Skeletal muscle satellite cell (primary cell): ENCODE results near the gene OMP.
A peak's percentile ranks its signal among the peaks of the same experiment; 100 is the strongest.

Experiments
- H3K27me3 ChIP-seq: 2 replicates; pipeline ENCODE4 v1.7.0; 2013; ENCODE audit warnings: low read length; ENCODE audit not compliant: control insufficient read depth, insufficient read depth
- H3K36me3 ChIP-seq: 2 replicates; pipeline ENCODE4 v1.7.0; 2013; ENCODE audit warnings: mild to moderate bottlenecking, control low read depth, low read length; ENCODE audit not compliant: insufficient read depth
- H3K4me1 ChIP-seq: 2 replicates; pipeline ENCODE4 v1.7.0; 2013; ENCODE audit warnings: low read length; ENCODE audit not compliant: control insufficient read depth, insufficient read depth
- H3K4me2 ChIP-seq: 2 replicates; pipeline ENCODE4 v1.7.0; 2013; ENCODE audit warnings: mild to moderate bottlenecking, low read length
- H3K4me3 ChIP-seq: 2 replicates; pipeline ENCODE4 v1.7.0; 2013; ENCODE audit warnings: low read length
- H3K9ac ChIP-seq: 2 replicates; pipeline ENCODE4 v1.7.0; 2013; ENCODE audit warnings: mild to moderate bottlenecking, low read depth, low read length, moderate library complexity
- H3K9me3 ChIP-seq: replicated peaks from 2 replicates; pipeline ENCODE4 v1.7.0; 2013; ENCODE audit warnings: mild to moderate bottlenecking, control low read depth, low read length

OMP gene

GRCh38 chr11:77071077-77071476 lies 31.6 kb upstream of the OMP start:
- no peaks in the 10 kb centered on the region for H3K36me3 ChIP-seq
- H3K27me3 ChIP-seq: no peaks in the 10 kb centered on the region
- H3K4me1 ChIP-seq: peaks cover 80% of the 10 kb centered on the region
- H3K4me2 ChIP-seq: no peak overlapping the region
- no peak overlapping the region for H3K9ac ChIP-seq
- H3K9me3 ChIP-seq: no peaks in the 10 kb centered on the region
- H3K4me3 ChIP-seq: no peak overlapping the region

GRCh38 chr11:77071671-77072605 lies 30.7 kb upstream of the OMP start:
- H3K36me3 ChIP-seq: no peaks in the 10 kb centered on the region
- no peaks in the 10 kb centered on the region for H3K27me3 ChIP-seq
- no peak overlapping the region for H3K4me3 ChIP-seq
- H3K9me3 ChIP-seq: no peaks in the 10 kb centered on the region
- H3K9ac ChIP-seq: peak overlapping the region; percentile 43
- peak overlapping the region; percentile 71 for H3K4me2 ChIP-seq
- H3K4me1 ChIP-seq: peaks cover 77% of the 10 kb centered on the region

- Histone ChIP-seq H3K9ac (peak overlapping the region; percentile 43), H3K4me3 (peak overlapping the region; percentile 8), H3K9me3 (no peaks in the 10 kb centered on the region), H3K4me1 (peaks cover 71% of the 10 kb centered on the region), H3K4me2 (peak overlapping the region; percentile 71), H3K27me3 (no peaks in the 10 kb centered on the region), H3K36me3 (no peaks in the 10 kb centered on the region)
Measured at GRCh38 chr11:77072851-77073327, 29.8 kb upstream of the OMP start.

- Histone ChIP-seq H3K4me2 (peak overlapping the region; percentile 71), H3K9ac (peak overlapping the region; percentile 73), H3K4me3 (peak overlapping the region; percentile 26), H3K27me3 (no peaks in the 10 kb centered on the region), H3K9me3 (no peaks in the 10 kb centered on the region), H3K4me1 (peaks cover 65% of the 10 kb centered on the region), H3K36me3 (no peaks in the 10 kb centered on the region)
Measured at GRCh38 chr11:77073328-77074001, 29.2 kb upstream of the OMP start.

- H3K27me3 ChIP-seq: no peaks in the 10 kb centered on the region
- H3K36me3 ChIP-seq: no peaks in the 10 kb centered on the region
- H3K4me2 ChIP-seq: peak overlapping the region; percentile 71
- H3K9me3 ChIP-seq: no peaks in the 10 kb centered on the region
- peak overlapping the region; percentile 73 for H3K9ac ChIP-seq
- peak overlapping the region; percentile 26 for H3K4me3 ChIP-seq
- H3K4me1 ChIP-seq: peaks cover 59% of the 10 kb centered on the region
Measured at GRCh38 chr11:77074205-77074604, 28.4 kb upstream of the OMP start.

GRCh38 chr11:77074626-77075221 lies 27.9 kb upstream of the OMP start:
- Histone ChIP-seq H3K4me3 (peak overlapping the region; percentile 26), H3K9me3 (no peaks in the 10 kb centered on the region), H3K9ac (peak overlapping the region; percentile 73), H3K27me3 (no peaks in the 10 kb centered on the region), H3K4me1 (peaks cover 53% of the 10 kb centered on the region), H3K4me2 (peak overlapping the region; percentile 71), H3K36me3 (no peaks in the 10 kb centered on the region)

- no peak overlapping the region for H3K9ac ChIP-seq
- no peaks in the 10 kb centered on the region for H3K27me3 ChIP-seq
- H3K4me1 ChIP-seq: peaks cover 46% of the 10 kb centered on the region
- H3K9me3 ChIP-seq: no peaks in the 10 kb centered on the region
- no peak overlapping the region for H3K4me2 ChIP-seq
- H3K4me3 ChIP-seq: no peak overlapping the region
- peaks cover 1% of the 10 kb centered on the region for H3K36me3 ChIP-seq
Measured at GRCh38 chr11:77075425-77075905, 27.2 kb upstream of the OMP start.

GRCh38 chr11:77079666-77080065 lies 23.0 kb upstream of the OMP start:
- H3K4me3 ChIP-seq: no peak overlapping the region
- H3K9me3 ChIP-seq: no peaks in the 10 kb centered on the region
- H3K4me2 ChIP-seq: no peak overlapping the region
- H3K4me1 ChIP-seq: peaks cover 36% of the 10 kb centered on the region
- no peaks in the 10 kb centered on the region for H3K27me3 ChIP-seq
- H3K9ac ChIP-seq: no peak overlapping the region
- peaks cover 7% of the 10 kb centered on the region for H3K36me3 ChIP-seq

- Histone ChIP-seq H3K9me3 (no peaks in the 10 kb centered on the region), H3K4me1 (peaks cover 29% of the 10 kb centered on the region), H3K36me3 (peaks cover 9% of the 10 kb centered on the region), H3K9ac (no peak overlapping the region), H3K4me2 (no peak overlapping the region), H3K27me3 (no peaks in the 10 kb centered on the region), H3K4me3 (no peak overlapping the region)
Measured at GRCh38 chr11:77080643-77081210, 21.9 kb upstream of the OMP start.

- H3K4me2 ChIP-seq: no peak overlapping the region
- H3K9me3 ChIP-seq: no peaks in the 10 kb centered on the region
- H3K36me3 ChIP-seq: peaks cover 15% of the 10 kb centered on the region
- peaks cover 29% of the 10 kb centered on the region for H3K4me1 ChIP-seq
- H3K4me3 ChIP-seq: no peak overlapping the region
- H3K27me3 ChIP-seq: no peaks in the 10 kb centered on the region
- H3K9ac ChIP-seq: no peak overlapping the region
Measured at GRCh38 chr11:77081381-77081851, 21.2 kb upstream of the OMP start.
